GM10847 (cell line): ENCODE data around the gene KIF5C.

Source experiments
- POLR2A ChIP-seq: IDR thresholded peaks from 2 replicates; pipeline ENCODE4 v1.6.1; 2011; ENCODE audit not compliant: insufficient read length; ENCODE audit errors: extremely low read depth

The KIF5C gene

DNA sequence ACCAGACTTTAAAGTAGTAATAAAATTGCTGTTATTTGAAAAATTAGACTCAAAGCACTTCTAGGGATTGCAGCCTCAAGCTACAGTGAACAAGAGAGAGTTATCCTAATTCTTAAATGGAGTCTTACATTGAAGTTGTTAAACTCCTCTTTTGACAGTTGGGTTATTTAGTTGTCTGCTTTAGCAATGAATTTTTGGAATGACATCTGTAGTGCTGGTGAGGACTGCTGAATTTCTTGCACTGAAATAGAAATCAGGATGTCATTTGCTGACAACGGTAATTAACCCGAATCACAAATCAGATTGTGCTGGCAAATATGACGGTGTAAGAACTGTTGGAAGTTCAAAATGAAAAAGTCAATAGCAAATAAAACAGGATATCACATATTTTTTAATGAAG lies 85.5 kb downstream of the KIF5C start:
- no peak for TF ChIP-seq POLR2A

DNA sequence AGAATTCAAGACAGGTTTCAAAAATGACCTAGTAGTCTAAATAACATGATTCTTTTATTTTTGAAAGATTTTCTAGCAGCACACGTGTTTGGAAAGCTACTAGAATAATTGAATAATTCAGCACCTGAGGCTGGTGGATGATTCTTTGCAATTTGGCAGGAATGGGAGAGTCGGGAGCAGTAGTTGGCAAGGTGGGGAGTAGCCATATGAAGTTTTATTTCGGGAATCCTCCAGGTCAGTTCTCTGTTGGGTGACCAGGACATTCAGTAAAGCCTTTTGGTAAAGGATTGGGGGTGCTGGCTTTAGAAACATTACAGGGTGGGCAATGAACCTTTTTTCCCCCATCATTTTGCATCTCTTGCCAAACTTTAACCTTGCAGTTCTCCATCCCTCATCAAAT lies 88.4 kb downstream of the KIF5C start:
- TF ChIP-seq POLR2A, result no peak

DNA sequence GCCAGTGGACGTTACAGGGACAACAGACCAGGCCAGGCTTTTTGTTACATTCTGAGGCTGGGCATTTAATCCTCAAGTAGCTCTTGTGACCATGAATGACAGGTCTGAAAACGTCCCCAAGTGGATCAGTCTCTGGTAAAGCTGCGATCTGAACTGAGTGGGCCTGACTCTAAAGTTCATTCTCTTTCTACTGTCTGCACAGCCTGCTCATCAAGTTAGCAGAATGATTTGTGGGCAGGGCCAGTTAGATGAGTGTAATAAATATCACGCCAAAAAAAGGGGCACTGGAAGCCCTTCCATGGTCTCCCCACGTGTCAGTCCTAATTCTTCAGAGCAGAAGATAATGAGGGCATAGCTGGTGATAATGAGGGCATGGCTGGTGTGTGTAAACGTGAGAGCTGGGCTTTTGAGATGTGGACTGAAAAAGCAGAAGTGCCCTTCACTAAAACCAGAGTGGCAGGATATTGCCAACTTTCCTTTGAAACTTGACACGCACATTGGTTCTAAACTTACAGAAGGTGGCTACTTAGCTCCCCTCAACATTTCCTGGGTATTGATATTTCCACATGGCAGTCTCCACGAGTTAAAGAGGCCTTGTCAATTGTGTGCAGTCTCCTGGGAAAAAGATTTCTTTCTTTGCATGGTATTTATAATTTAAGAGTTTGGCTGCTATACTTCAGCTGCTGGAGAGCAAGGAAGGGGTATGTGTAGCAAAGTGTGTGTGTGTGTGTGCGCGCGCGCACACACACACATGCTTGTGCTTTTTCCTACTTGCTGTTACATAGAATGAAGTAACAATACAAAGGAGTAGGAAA lies 90.8 kb downstream of the KIF5C start:
- no peak for TF ChIP-seq POLR2A

DNA sequence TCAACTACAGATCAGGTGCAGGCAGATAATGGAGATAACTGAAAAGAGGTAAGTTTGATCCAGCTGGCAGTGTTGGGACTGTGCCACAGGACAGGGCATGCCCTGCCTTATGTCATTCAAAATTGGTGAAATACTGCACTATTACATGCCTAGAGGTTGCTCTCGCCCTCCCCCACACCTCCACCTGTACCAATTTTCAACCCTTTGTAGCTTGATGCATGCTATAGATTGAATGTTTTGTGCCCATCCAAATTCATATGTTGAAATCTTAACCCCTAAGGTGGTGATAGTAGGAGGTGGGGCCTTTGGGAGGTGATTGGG lies 91.4 kb downstream of the KIF5C start:
- no peak for TF ChIP-seq POLR2A

DNA sequence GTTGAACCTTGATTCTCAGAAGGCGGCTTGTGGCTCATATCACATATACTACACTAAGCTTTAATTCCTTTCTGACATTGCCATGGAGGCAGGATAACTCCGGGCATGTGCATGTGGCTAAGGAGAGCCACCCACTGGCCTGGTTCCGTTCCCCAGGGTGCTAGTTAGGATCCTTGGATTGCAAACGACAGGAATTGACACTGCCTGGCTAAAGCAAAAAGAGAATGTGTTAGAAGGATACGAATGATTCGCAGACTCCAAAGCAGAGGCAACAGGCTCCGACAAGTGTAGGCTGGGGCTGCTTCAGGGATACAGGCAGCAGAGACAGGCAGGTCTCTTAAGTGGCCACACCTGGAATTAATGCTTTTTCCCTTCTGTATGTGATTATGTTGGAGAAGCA lies 92.0 kb downstream of the KIF5C start:
- TF ChIP-seq POLR2A, result no peak

DNA sequence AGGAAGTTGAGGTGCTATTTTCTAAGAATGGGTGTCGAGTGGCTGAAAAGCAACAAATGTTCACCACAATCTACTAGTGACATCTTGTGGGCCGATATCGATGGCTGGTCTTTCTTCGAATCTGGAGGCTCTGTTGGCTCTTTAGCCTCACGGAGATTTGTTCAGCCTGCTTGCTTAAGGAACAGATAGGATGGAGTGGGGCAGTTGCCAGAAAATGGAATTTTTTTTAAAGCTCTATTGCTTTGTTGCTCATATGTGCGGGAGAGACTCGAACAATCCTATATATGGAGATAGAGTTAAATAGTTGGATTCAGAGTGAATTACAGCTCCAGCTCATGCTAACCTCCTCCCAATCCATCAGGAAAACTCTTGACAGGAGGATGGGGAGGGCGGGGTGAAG lies 92.6 kb downstream of the KIF5C start:
- no peak for TF ChIP-seq POLR2A

DNA sequence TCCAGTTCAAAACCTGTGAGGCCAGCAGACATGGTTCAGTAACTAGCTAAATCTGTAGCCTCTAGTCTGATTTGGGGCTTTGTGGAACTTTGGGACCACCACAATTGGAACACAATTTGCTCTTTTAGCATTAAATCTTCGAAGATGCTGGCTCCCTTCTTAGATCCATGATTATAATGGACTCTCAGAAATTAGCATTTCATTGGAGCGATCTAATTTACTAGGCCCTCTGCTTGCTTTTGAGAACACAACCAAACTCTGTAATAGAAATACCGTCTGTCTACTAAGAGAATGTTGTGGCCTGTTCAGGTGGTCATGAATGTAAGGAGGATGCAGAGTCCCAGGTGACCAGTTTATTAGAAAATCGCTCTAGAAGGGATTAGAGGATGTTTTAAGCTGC lies 93.3 kb downstream of the KIF5C start:
- TF ChIP-seq POLR2A, result no peak

DNA sequence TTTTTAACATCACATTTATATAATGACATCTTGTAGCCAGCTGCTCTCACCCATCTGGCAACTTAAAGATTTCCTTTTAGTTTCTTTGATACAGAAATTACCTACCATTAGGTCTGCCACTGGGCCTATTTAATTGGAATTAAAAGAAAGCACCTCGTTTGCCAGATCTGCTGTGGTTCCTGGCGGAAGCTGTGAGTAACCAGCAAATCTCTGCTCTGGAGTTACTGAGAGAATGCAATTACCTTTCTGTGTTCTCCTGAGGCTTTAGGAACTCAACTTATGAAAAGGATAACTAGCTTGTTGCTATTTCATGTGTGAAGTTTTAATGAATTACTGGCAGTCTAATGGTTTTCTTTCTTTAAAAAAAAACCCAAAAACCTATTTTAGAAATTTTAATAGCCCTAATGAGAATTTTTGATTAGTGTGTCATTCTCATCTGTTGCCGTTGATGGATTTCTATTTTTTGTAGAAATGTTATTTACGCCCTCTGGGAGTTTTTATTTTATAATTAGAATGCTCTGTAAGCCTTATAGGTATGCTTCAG lies 93.8 kb downstream of the KIF5C start:
- no peak for TF ChIP-seq POLR2A

DNA sequence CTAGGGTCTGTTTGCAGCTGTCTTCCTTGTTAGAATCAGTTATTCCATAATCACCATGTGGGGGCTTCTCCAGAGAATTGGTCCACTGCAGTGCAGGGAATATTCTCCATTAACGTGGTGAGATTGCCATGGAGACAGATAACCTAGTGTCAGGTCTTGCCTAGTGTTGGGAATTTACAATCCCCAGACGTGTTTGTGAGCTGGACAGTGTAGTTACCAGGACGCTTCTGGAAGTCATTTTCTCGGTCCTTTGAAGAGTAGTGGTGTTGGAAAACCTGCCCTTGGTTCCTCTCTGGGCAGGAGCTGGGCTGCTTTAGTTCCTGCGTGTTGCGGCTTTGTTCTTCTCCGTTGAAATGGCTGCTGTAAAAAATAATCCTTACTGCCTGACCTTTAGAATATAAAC lies 94.6 kb downstream of the KIF5C start:
- TF ChIP-seq POLR2A, result no peak

DNA sequence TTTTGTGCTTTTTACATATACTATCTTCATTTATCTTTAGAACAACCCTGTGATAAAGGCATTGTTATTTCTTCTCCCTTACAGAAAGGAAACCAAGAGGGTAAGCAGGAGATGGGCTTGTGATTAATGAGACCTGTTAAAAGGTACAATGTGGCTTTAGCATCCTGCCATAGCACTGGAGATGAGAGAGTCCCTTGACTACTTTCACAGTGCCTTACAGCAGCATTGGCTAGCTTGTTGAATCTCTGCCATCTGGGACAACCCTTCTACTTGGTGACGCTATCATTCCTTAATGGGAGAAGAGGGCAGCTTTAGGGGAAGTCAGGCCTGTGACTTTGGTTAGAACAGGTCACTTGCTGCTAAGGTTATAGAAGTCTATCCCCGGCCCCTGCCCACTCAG lies 95.4 kb downstream of the KIF5C start:
- no peak for TF ChIP-seq POLR2A

DNA sequence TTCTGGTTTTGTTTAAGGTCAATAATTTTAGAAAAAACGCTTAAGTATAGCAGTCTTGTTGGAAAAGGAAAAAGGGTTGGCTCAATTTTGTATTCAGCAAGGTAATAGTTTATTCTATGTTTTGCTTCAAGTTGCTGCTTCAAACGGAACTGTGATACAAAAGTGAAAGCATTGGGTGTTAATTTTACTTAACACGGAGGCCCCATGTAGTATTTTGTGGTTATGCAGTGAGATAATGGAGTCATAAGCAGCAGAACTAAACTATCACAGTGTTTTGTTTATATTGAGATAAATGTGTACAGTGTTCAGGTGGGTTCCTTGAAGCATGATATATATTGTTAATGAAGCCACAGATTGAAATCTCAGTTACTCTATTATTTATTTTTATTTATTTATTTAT lies 96.5 kb downstream of the KIF5C start:
- TF ChIP-seq POLR2A, result no peak

DNA sequence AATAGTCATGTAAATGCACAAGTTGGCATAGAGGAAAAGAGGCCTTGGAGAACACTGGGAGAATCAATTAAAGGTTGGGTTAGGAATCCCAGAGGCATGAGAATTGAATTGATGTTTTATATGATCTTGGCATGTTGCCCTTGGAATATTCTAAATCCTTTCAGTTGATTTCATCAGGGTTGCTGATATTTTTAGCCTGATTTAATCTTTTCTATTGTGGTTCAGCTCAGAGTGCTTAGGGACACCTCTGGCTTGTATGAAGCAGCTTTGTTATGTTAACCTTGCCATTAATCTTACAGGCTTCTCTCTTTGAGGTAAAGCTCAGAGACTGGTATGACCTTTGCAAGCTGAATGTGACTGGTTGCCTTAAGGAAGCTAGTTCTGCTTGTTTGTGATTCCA lies 99.1 kb downstream of the KIF5C start:
- TF ChIP-seq POLR2A, result no peak

DNA sequence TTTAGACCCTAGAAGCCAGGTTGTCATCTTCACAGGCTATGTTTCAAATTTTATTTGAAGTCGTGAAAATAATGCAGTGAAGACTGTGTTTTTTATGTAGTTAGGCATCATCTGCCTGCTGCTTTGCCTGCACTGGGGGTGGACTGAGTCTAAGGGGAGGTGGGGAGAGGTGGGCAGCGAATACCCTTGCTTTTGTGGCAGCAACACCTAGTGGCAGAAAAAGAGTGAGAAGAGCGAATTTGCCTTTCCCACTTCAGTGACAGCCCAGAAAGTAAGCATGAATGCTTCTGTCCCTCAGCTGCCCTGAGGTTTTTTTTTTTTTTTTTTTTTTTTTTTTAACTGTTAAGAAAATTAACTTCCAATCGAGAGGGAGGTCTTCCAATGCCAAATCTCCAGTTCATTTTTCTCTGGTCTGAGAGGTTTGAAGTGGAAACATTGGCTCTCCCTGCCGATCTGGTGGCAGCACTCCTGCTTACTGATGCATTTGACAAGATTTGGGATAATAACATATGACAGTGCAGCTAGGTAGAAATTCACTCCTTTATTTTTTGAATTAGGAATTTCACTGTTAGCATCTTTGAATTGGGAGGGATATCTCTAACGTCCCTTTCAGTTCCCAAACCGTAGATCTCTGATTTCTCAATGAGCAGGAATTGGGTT lies 103.1 kb downstream of the KIF5C start:
- TF ChIP-seq POLR2A, result no peak

DNA sequence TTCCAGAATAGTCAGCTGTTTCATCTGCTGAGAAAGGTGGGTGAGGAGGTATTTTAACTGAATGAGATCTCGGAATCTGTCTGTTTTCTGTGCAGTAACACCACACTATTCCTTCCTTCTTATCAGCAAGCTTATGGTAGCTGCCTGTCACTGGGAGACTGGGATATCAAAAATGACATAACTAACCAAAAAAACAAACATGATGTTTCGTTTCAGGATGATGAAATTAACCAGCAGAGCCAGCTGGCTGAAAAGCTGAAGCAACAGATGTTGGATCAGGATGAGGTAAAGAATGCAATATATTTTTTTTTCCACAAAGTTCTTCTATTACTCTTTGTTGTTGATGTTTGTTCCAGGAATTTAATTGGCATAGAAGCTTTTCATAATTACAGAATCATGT lies 103.7 kb downstream of the KIF5C start:
- no peak for TF ChIP-seq POLR2A

DNA sequence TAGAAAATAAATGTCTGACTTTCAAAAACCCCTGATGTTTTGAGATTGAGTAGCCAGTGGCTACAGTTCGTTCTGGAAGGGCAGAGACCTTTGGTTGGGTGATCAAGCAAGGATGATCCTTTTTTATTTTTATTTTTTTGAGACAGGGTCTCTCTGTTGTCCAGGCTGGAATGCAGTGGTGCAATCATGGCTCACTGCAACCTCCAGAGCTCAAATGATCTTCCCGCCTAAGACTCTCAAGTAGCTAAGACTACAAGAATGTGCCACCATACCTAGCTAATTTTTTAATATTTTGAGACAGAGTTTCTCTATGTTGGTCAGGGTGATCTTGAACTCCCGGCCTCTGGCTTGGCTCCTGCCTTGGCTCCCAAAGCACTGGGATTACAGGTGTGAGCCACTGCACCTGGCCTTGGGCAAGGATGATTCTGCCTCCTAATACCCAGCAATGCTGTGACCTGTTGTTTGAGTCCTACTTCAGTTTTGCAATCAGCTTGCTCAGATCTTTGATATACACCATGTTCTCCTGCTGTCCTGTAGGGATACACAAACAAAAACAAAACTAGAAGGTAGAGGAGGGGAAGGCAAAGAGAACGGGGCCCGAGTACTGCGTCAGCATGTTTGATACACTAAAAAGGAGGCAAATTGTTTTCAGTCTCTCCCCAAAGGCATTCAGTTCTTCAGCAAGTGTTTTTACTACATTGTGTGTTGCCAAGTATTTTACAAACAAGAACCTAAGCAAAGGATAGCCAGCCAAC lies 104.3 kb downstream of the KIF5C start:
- no peak for TF ChIP-seq POLR2A

DNA sequence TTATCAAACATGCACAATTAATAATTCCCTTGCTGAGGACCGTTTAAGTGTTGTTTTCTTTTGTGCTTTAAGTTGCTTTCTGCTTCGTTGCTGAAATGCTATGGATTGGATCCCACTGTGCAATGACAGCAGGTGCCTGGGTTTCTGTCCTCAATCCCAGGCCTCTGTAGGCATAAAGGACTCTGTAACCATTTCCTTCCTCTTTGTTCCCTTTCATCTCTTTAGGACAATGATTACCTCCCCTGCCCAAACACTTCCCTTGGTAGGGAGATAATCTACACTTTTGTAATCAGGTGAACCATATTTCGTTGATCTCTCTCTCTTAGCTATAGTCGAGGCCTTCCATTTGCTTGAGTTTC lies 104.9 kb downstream of the KIF5C start:
- TF ChIP-seq POLR2A, result no peak
